ENCODE measurements around the gene IGSF9. TPM values are rescaled to one million over a fixed set of nuclear protein-coding genes. Genes with fewer than 3 reads are reported as not detected.

The IGSF9 gene
- total RNA-seq, 1 donor from 2014 or later, result 2.2 TPM

GRCh38 chr1:159946242-159947187, 1.1 kb upstream of the IGSF9 start:
- Histone ChIP-seq H3K36me3 (no peaks in the 10 kb centered on the region), H3K4me1 (peaks cover 11% of the 10 kb centered on the region), H3K4me3 (peak overlapping the region; percentile 53), H3K27me3 (peaks cover 8% of the 10 kb centered on the region), H3K9me3 (no peaks in the 10 kb centered on the region), H3K27ac (no peak overlapping the region)
- ATAC-seq (no peak), DNase-seq (no peak)
- intact Hi-C loops (cut with DNase I), result no loop called here
- TF ChIP-seq, protein P1, sequence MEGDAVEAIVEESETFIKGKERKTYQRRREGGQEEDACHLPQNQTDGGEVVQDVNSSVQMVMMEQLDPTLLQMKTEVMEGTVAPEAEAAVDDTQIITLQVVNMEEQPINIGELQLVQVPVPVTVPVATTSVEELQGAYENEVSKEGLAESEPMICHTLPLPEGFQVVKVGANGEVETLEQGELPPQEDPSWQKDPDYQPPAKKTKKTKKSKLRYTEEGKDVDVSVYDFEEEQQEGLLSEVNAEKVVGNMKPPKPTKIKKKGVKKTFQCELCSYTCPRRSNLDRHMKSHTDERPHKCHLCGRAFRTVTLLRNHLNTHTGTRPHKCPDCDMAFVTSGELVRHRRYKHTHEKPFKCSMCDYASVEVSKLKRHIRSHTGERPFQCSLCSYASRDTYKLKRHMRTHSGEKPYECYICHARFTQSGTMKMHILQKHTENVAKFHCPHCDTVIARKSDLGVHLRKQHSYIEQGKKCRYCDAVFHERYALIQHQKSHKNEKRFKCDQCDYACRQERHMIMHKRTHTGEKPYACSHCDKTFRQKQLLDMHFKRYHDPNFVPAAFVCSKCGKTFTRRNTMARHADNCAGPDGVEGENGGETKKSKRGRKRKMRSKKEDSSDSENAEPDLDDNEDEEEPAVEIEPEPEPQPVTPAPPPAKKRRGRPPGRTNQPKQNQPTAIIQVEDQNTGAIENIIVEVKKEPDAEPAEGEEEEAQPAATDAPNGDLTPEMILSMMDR (IDR thresholded peaks at IDR 0.05), result no peak

GRCh38 chr1:159944623-159945455, 574 bp downstream of the IGSF9 start:
- DNase-seq (no peak), ATAC-seq (no peak)
- peak overlapping the region; percentile 53 for H3K4me3 ChIP-seq
- TF ChIP-seq, protein P1 (IDR thresholded peaks at IDR 0.05), result no peak
- intact Hi-C loops (cut with DNase I), result no loop called here
- no peak overlapping the region for H3K27ac ChIP-seq
- H3K36me3 ChIP-seq, result no peaks in the 10 kb centered on the region
- peaks cover 11% of the 10 kb centered on the region for H3K4me1 ChIP-seq
- H3K27me3 ChIP-seq, result peaks cover 8% of the 10 kb centered on the region
- H3K9me3 ChIP-seq, result no peaks in the 10 kb centered on the region

- intact Hi-C loops (cut with DNase I), result no loop called here
- Histone ChIP-seq H3K4me1 (peaks cover 11% of the 10 kb centered on the region), H3K4me3 (no peak overlapping the region), H3K27me3 (peaks cover 8% of the 10 kb centered on the region), H3K36me3 (no peaks in the 10 kb centered on the region), H3K9me3 (no peaks in the 10 kb centered on the region), H3K27ac (no peak overlapping the region)
- TF ChIP-seq, protein P1 (IDR thresholded peaks at IDR 0.05), result no peak
- ATAC-seq, result no peak
- peak; percentile 3 for DNase-seq
Observed at GRCh38 chr1:159943908-159944622, 1.3 kb downstream of the IGSF9 start.

DNA sequence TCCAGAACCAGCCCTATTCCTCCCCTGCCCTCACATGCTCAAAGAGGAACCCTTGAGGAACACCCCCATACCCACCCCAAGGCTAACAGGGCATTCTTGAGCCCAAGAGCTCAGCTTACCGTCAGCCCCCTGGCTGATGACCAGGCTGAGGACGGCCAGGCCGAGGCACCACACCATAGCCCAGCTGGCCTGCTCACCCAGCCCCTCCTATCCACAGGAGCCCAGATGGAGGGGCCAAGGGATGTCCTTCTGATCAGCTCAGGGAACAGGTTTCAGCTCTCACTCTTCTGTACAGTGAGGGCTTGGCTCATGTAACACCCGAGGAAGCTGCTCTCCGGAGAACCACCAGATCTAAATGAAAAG, 2.2 kb downstream of the IGSF9 start:
- no peaks in the 10 kb centered on the region for H3K36me3 ChIP-seq
- ATAC-seq, result no peak
- H3K9me3 ChIP-seq, result no peaks in the 10 kb centered on the region
- H3K4me1 ChIP-seq, result peaks cover 11% of the 10 kb centered on the region
- H3K4me3 ChIP-seq, result no peak overlapping the region
- TF ChIP-seq, protein P1 (IDR thresholded peaks at IDR 0.05), result no peak
- peaks cover 8% of the 10 kb centered on the region for H3K27me3 ChIP-seq
- intact Hi-C loops (cut with DNase I), result no loop called here
- H3K27ac ChIP-seq, result no peak overlapping the region
- peak; percentile 26 for DNase-seq

- Histone ChIP-seq H3K4me3 (no peak overlapping the region), H3K4me1 (peaks cover 11% of the 10 kb centered on the region), H3K27me3 (peaks cover 8% of the 10 kb centered on the region), H3K9me3 (no peaks in the 10 kb centered on the region), H3K27ac (no peak overlapping the region), H3K36me3 (no peaks in the 10 kb centered on the region)
- ATAC-seq, result no peak
- TF ChIP-seq, protein P1 (IDR thresholded peaks at IDR 0.05), result no peak
- intact Hi-C loops (cut with DNase I), result no loop called here
- peak; percentile 48 for DNase-seq
Observed at GRCh38 chr1:159942632-159943277, 2.7 kb downstream of the IGSF9 start.
